ENCODE data around the gene MID1. TPM values are rescaled to one million over a fixed set of nuclear protein-coding genes. Genes with fewer than 3 reads are reported as not detected.

The MID1 gene
- total and polyA plus RNA-seq, 4 donors = 4.3 to 25.8 (median 12.9) TPM

DNA sequence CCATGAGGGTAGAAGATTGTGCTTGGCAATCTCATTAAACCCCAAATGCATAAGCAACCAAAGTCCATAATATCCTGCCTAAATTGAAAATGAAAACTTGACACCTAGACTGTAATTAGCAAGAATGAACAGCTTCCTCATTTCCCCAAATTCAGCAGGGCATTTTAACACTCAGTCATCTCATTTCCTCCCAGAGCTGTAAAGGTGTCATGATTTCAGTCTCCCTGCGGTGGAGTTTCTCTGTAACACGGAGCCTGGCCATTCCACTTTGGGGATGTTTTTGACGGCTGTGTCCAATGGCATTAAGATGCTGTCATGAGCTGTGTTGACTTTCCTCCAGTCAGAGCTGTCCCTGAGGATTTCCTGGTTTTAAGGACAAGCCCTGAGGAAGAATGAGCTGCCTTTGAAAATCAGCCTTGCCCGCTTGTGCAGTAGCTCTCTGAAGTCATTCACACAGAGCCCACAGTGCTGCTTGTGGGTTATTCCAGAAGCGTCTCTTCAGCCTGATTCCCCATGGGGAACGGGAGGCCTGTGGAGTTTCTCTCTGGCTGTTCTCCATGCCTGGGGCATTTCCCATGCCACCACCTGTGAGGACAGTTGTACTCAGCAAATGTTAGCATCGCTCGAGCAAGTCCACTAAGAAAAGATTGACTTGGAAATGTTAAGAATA is 187.0 kb downstream of the MID1 start:
- H3K9ac ChIP-seq (ENCODE audit: insufficient read depth in 1 of 2, low read length in 2 of 2) = no peak overlapping the region
- no peak for ATAC-seq (ENCODE audit: insufficient read depth, low FRiP score)
- H3K36me3 ChIP-seq (ENCODE audit: control insufficient read depth in 4 of 4, insufficient read depth in 4 of 4, low read length in 4 of 4) = no peaks in the 10 kb centered on the region
- no peak for DNase-seq
- H3K4me3 ChIP-seq = no peak overlapping the region
- H3K27me3 ChIP-seq (ENCODE audit: control insufficient read depth in 3 of 3, insufficient read depth in 3 of 3, low read length in 2 of 3) = peaks cover 0 to 11% (median 5%) of the 10 kb centered on the region in 3 donors
- no peaks in the 10 kb centered on the region for H3K4me1 ChIP-seq (ENCODE audit: control insufficient read depth in 5 of 5, insufficient read depth in 5 of 5, low read length in 5 of 5)
- TF ChIP-seq, protein P1, sequence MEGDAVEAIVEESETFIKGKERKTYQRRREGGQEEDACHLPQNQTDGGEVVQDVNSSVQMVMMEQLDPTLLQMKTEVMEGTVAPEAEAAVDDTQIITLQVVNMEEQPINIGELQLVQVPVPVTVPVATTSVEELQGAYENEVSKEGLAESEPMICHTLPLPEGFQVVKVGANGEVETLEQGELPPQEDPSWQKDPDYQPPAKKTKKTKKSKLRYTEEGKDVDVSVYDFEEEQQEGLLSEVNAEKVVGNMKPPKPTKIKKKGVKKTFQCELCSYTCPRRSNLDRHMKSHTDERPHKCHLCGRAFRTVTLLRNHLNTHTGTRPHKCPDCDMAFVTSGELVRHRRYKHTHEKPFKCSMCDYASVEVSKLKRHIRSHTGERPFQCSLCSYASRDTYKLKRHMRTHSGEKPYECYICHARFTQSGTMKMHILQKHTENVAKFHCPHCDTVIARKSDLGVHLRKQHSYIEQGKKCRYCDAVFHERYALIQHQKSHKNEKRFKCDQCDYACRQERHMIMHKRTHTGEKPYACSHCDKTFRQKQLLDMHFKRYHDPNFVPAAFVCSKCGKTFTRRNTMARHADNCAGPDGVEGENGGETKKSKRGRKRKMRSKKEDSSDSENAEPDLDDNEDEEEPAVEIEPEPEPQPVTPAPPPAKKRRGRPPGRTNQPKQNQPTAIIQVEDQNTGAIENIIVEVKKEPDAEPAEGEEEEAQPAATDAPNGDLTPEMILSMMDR (IDR thresholded peaks at IDR 0.05; ENCODE audit: control extremely low read depth, extremely low read depth) = no peak
- WGBS, 2 donors = 50 to 71% methylated on average over 8 of the region's 8 CpGs
- no peak overlapping the region for H3K27ac ChIP-seq (ENCODE audit: low read depth in 1 of 2, low read length in 1 of 2)
- peaks cover 0 to 3% (median under 1%) of the 10 kb centered on the region in 4 donors for H3K9me3 ChIP-seq (ENCODE audit: control insufficient read depth in 4 of 4, insufficient read depth in 3 of 4, low read length in 3 of 4)

DNA sequence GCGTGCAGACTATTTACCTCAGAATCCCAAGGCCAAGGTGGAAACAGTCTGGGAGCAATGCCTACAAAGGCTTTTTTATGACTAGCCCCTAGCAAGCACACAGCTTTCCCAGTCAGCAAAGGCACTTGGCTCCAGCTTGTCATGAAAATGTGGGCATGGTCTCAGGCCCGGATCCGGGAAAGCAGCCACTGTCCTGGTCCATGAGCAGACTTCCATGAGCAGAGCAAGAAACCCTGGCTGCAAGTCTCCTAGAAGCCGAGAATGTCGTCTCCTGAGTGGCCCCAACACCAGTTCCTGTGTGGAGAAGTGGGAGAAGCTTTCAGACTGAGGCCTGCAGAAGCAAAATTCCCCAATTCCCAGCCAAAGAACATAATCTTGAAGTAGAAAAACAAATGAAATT is 190.5 kb downstream of the MID1 start:
- no peak for ATAC-seq (ENCODE audit: insufficient read depth, low FRiP score)
- H3K4me1 ChIP-seq (ENCODE audit: control insufficient read depth in 5 of 5, insufficient read depth in 5 of 5, low read length in 5 of 5) = no peaks in the 10 kb centered on the region
- no peak overlapping the region for H3K9ac ChIP-seq (ENCODE audit: insufficient read depth in 1 of 2, low read length in 2 of 2)
- TF ChIP-seq, protein P1 (IDR thresholded peaks at IDR 0.05; ENCODE audit: control extremely low read depth, extremely low read depth) = no peak
- H3K27me3 ChIP-seq (ENCODE audit: control insufficient read depth in 3 of 3, insufficient read depth in 3 of 3, low read length in 2 of 3) = peaks cover 0 to 9% (median 6%) of the 10 kb centered on the region in 3 donors
- H3K27ac ChIP-seq (ENCODE audit: low read depth in 1 of 2, low read length in 1 of 2) = no peak overlapping the region
- H3K4me3 ChIP-seq = no peak overlapping the region
- DNase-seq = no peak
- WGBS, 2 donors = 72 to 94% methylated on average over 5 of the region's 5 CpGs
- peaks cover 0 to 2% (median under 1%) of the 10 kb centered on the region in 4 donors for H3K9me3 ChIP-seq (ENCODE audit: control insufficient read depth in 4 of 4, insufficient read depth in 3 of 4, low read length in 3 of 4)
- no peaks in the 10 kb centered on the region for H3K36me3 ChIP-seq (ENCODE audit: control insufficient read depth in 4 of 4, insufficient read depth in 4 of 4, low read length in 4 of 4)

DNA sequence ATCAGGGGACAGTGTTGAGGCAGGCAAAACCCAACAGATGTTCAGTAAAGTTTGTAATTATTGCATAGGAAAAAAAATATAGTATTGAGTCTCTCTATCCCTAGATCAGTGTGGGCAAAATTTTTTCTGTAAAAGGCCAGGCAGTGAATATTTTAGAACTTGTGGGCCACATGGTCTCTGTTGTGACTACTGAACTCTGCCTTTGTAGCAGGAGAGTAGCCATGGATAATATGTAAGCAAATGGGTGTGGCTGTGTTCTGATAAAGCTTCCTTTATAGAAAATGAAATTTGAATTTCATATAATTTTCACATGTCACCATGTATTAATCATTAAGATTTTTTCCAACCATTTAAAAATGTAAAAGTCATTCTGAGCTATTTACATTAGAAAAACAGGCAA is 193.1 kb downstream of the MID1 start:
- Histone ChIP-seq H3K9me3 (ENCODE audit: control insufficient read depth in 4 of 4, insufficient read depth in 3 of 4, low read length in 3 of 4) (peaks cover 0 to 4% (median 0%) of the 10 kb centered on the region in 4 donors), H3K4me3 (no peak overlapping the region), H3K9ac (ENCODE audit: insufficient read depth in 1 of 2, low read length in 2 of 2) (no peak overlapping the region), H3K36me3 (ENCODE audit: control insufficient read depth in 4 of 4, insufficient read depth in 4 of 4, low read length in 4 of 4) (no peaks in the 10 kb centered on the region), H3K27me3 (ENCODE audit: control insufficient read depth in 3 of 3, insufficient read depth in 3 of 3, low read length in 2 of 3) (peaks cover 0 to 7% (median 6%) of the 10 kb centered on the region in 3 donors), H3K4me1 (ENCODE audit: control insufficient read depth in 5 of 5, insufficient read depth in 5 of 5, low read length in 5 of 5) (no peaks in the 10 kb centered on the region), H3K27ac (ENCODE audit: low read depth in 1 of 2, low read length in 1 of 2) (no peak overlapping the region)
- TF ChIP-seq, protein P1 (IDR thresholded peaks at IDR 0.05; ENCODE audit: control extremely low read depth, extremely low read depth) = no peak
- ATAC-seq (ENCODE audit: insufficient read depth, low FRiP score) = no peak
- no peak for DNase-seq

DNA sequence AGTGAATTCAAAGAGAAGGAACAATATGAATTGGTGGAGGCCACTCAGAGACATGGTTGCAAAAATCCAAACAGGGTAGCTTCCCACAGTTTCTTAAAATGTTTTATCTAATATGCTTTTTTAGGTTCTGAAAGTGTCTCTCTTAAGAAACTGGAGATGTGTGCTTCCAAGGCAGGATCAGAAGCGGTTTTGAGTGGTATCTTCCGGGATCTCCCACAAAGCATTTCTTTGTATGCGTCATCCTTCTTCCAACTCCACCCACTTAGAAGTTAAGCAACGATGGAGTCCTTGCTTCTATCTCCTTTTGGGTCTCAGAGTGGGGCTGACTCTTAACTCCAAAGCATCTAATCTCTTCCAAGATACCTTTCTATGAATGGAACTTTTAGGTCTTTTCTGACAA is 196.7 kb downstream of the MID1 start:
- TF ChIP-seq, protein P1 (IDR thresholded peaks at IDR 0.05; ENCODE audit: control extremely low read depth, extremely low read depth) = no peak
- peaks cover 0 to 7% (median 0%) of the 10 kb centered on the region in 3 donors for H3K27me3 ChIP-seq (ENCODE audit: control insufficient read depth in 3 of 3, insufficient read depth in 3 of 3, low read length in 2 of 3)
- no peak overlapping the region for H3K27ac ChIP-seq (ENCODE audit: low read depth in 1 of 2, low read length in 1 of 2)
- ATAC-seq (ENCODE audit: insufficient read depth, low FRiP score) (no peak), DNase-seq (no peak)
- no peak overlapping the region for H3K4me3 ChIP-seq
- no peaks in the 10 kb centered on the region for H3K36me3 ChIP-seq (ENCODE audit: control insufficient read depth in 4 of 4, insufficient read depth in 4 of 4, low read length in 4 of 4)
- peaks cover 0 to 8% (median 0%) of the 10 kb centered on the region in 4 donors for H3K9me3 ChIP-seq (ENCODE audit: control insufficient read depth in 4 of 4, insufficient read depth in 3 of 4, low read length in 3 of 4)
- WGBS, 2 donors = 78 to 89% methylated on average over 4 of the region's 4 CpGs
- H3K9ac ChIP-seq (ENCODE audit: insufficient read depth in 1 of 2, low read length in 2 of 2) = no peak overlapping the region
- no peaks in the 10 kb centered on the region for H3K4me1 ChIP-seq (ENCODE audit: control insufficient read depth in 5 of 5, insufficient read depth in 5 of 5, low read length in 5 of 5)
